GM23338 (cell line): ENCODE results near the gene FTO. TPM values are rescaled to one million over a fixed set of nuclear protein-coding genes. Genes with fewer than 3 reads are reported as not detected.

ENCODE experiments used
- ATAC-seq: fragments of 200-7000 bp; cut with Tn5 transposase; 3 replicates; pipeline ENCODE4 v1.9.1; 2020
- DNase-seq: peaks from one replicate; pipeline ENCODE4 v3.0.0-alpha.2; 2015; ENCODE audit warnings: low spot score
- H2AFZ ChIP-seq: fragments of 200-600 bp; sonication (generic); 2 replicates; pipeline ENCODE4 v1.8.0; 2016; ENCODE audit warnings: antibody characterized with exemption, mild to moderate bottlenecking, moderate library complexity
- H3F3A ChIP-seq: fragments of 200-600 bp; sonication (generic); replicated peaks from 2 replicates; pipeline ENCODE4 v1.8.0; 2017; ENCODE audit warnings: antibody characterized with exemption, mixed run types, low read depth
- H3K27ac ChIP-seq: fragments of 200-600 bp; sonication (generic); 2 replicates; pipeline ENCODE4 v1.6.1; 2016; ENCODE audit warnings: low read depth
- H3K27me3 ChIP-seq: fragments of 200-600 bp; sonication (generic); 2 replicates; pipeline ENCODE4 v1.8.0; 2016; ENCODE audit warnings: mild to moderate bottlenecking, mixed run types, moderate library complexity; ENCODE audit not compliant: insufficient read depth
- H3K36me3 ChIP-seq: fragments of 200-600 bp; sonication (generic); 2 replicates; pipeline ENCODE4 v1.8.0; 2016; ENCODE audit warnings: mild to moderate bottlenecking; ENCODE audit not compliant: insufficient read depth
- H3K4me1 ChIP-seq: fragments of 200-600 bp; sonication (generic); 2 replicates; pipeline ENCODE4 v1.8.0; 2016; ENCODE audit warnings: mild to moderate bottlenecking, moderate library complexity; ENCODE audit not compliant: insufficient read depth
- H3K4me2 ChIP-seq: fragments of 200-600 bp; sonication (generic); 2 replicates; pipeline ENCODE4 v1.7.1; 2017; ENCODE audit warnings: mixed run types
- H3K4me3 ChIP-seq: fragments of 200-600 bp; sonication (generic); 2 replicates; pipeline ENCODE4 v1.6.1; 2016; ENCODE audit warnings: mixed run types
- H3K79me2 ChIP-seq: fragments of 200-600 bp; sonication (generic); replicated peaks from 2 replicates; pipeline ENCODE4 v1.8.0; 2017; ENCODE audit warnings: mild to moderate bottlenecking; ENCODE audit not compliant: insufficient read depth
- H3K9me2 ChIP-seq: fragments of 200-600 bp; sonication (generic); 2 replicates; pipeline ENCODE4 v1.8.0; 2017; ENCODE audit not compliant: insufficient read depth
- H4K20me1 ChIP-seq: fragments of 200-600 bp; sonication (generic); replicated peaks from 2 replicates; pipeline ENCODE4 v1.8.0; 2017; ENCODE audit warnings: mild to moderate bottlenecking; ENCODE audit not compliant: insufficient read depth
- H3K27ac Mint-ChIP-seq: 2 replicates; pipeline ENCODE4 v1.8.0; 2020; ENCODE audit warnings: inconsistent platforms, mild to moderate bottlenecking, moderate library complexity, mixed read lengths
- H3K27me3 Mint-ChIP-seq: 3 replicates; pipeline ENCODE4 v1.8.0; 2022; ENCODE audit warnings: low read depth, mild to moderate bottlenecking, moderate library complexity, mixed read lengths, inconsistent platforms; ENCODE audit not compliant: insufficient read depth, poor library complexity
- H3K36me3 Mint-ChIP-seq: 3 replicates; pipeline ENCODE4 v1.8.0; 2021; ENCODE audit warnings: low read depth, mild to moderate bottlenecking, inconsistent platforms, moderate library complexity, mixed read lengths
- H3K4me1 Mint-ChIP-seq: 3 replicates; pipeline ENCODE4 v1.8.0; 2020; ENCODE audit warnings: mild to moderate bottlenecking, inconsistent platforms, mixed read lengths
- H3K4me3 Mint-ChIP-seq: 3 replicates; pipeline ENCODE4 v1.8.0; 2021; ENCODE audit warnings: moderate library complexity, mild to moderate bottlenecking, inconsistent platforms, mixed read lengths
- H3K9me3 Mint-ChIP-seq: 3 replicates; pipeline ENCODE4 v1.8.0; 2020; ENCODE audit warnings: moderate library complexity, mild to moderate bottlenecking, inconsistent platforms, mixed read lengths
- CREB1 ChIP-seq: fragments of 250-450 bp; sonication (Bioruptor Pico); IDR thresholded peaks from 2 replicates; pipeline ENCODE4 v1.5.0; 2020; ENCODE audit warnings: low read depth, mild to moderate bottlenecking, moderate library complexity
- CTCF ChIP-seq, 2 experiments: fragments of 200-600 bp in 1 of 2; sonication (generic) in 1 of 2; conservative IDR thresholded peaks; 2 replicates each; pipeline versions ENCODE4 v1.5.1 to v1.6.1; 2016 to 2017; ENCODE audit warnings: antibody characterized with exemption in 2 of 2, low read depth in 2 of 2, mild to moderate bottlenecking in 2 of 2, moderate library complexity in 1 of 2
- ETS1 ChIP-seq: IDR thresholded peaks from 2 replicates; pipeline ENCODE4 v1.6.1; 2016; ENCODE audit warnings: antibody characterized with exemption
- EZH2 ChIP-seq: fragments of 200-600 bp; sonication (generic); IDR thresholded peaks from one replicate; pipeline ENCODE4 v1.8.0; 2017; ENCODE audit warnings: antibody characterized with exemption, mild to moderate bottlenecking, low read depth; ENCODE audit not compliant: unreplicated experiment
- EZH2phosphoT487 ChIP-seq: fragments of 200-600 bp; sonication (generic); IDR thresholded peaks from one replicate; pipeline ENCODE4 v1.8.1; 2018; ENCODE audit warnings: antibody characterized with exemption; ENCODE audit not compliant: unreplicated experiment
- JUNB ChIP-seq: IDR thresholded peaks from one replicate; pipeline ENCODE4 v1.6.1; 2016; ENCODE audit warnings: antibody characterized with exemption; ENCODE audit not compliant: unreplicated experiment
- POLR2AphosphoS5 ChIP-seq: IDR thresholded peaks from 2 replicates; pipeline ENCODE4 v1.6.1; 2016; ENCODE audit warnings: antibody characterized with exemption, low read depth
- ZNF114 ChIP-seq: fragments of 250-450 bp; sonication (Bioruptor Pico); IDR thresholded peaks from 2 replicates; pipeline ENCODE4 v1.5.0; 2020; ENCODE audit warnings: mild to moderate bottlenecking, moderate library complexity
- polyA plus RNA-seq: library from polyadenylated mRNA; unstranded; fragments of >200 nt; fragmentation: Nextera tagmentation; extraction: Ambion mirVana; gene quantifications from 2 replicates; pipeline ENCODE4 v1.2.1, GENCODE V29; 2016
- total RNA-seq: library from RNA; depleted of rRNA; stranded (reverse); fragments of >200 nt; shearing (Covaris generic); gene quantifications from 2 replicates; pipeline ENCODE4 v1.2.3, GENCODE V29; 2014
- TF ChIP-seq, protein P1 (sequence below): IDR thresholded peaks from one replicate; pipeline ENCODE4 v1.6.1; 2018; ENCODE audit warnings: antibody characterized with exemption; ENCODE audit not compliant: unreplicated experiment
- TF ChIP-seq, protein P2 (sequence below): fragments of 250-450 bp; sonication (Bioruptor Pico); IDR thresholded peaks from 2 replicates; pipeline ENCODE4 v1.5.0; 2020; ENCODE audit warnings: mild to moderate bottlenecking, moderate library complexity

Gene FTO
- total and polyA plus RNA-seq, 2 experiments from 2014 or later = 17.7 to 69.6 TPM

DNA sequence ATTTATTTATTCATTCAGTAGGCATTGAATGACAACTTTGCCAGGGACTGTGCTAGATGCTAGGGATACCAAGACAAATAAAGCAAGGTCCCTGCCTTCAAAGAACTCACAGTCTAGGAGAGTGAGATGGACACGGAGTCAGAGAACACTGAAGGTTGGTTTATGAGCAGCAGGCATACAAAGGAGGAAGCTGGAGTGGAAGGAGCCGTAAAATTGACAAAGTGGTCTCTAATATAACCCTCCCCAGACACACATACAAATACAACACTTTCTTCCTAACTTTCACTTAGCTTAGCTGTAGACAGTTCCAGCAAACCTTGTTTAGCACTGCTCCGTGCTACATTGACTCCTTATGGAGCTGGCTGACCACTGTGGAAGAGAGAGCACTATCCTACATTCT, 353.0 kb downstream of the FTO start:
- DNase-seq = no peak
- no peaks in the 10 kb centered on the region for H3K79me2 ChIP-seq
- peaks cover 29% of the 10 kb centered on the region for H3K4me1 ChIP-seq
- H2AFZ ChIP-seq = no peak overlapping the region
- no peak overlapping the region for H3K4me2 ChIP-seq
- 0 out of 2 replicates have a peak, but pooled peaks cover 4% of the 10 kb centered on the region for H3K9me2 ChIP-seq
- no peaks in the 10 kb centered on the region for H3K9me3 Mint-ChIP-seq
- no peaks in the 10 kb centered on the region for H3K36me3 Mint-ChIP-seq
- TF ChIP-seq JUNB = no peak
- no peak for TF ChIP-seq ETS1
- TF ChIP-seq CTCF (conservative IDR thresholded peaks at IDR 0.05; ENCODE audit: low read depth in 2 of 2) = no peak
- TF ChIP-seq, protein P1, sequence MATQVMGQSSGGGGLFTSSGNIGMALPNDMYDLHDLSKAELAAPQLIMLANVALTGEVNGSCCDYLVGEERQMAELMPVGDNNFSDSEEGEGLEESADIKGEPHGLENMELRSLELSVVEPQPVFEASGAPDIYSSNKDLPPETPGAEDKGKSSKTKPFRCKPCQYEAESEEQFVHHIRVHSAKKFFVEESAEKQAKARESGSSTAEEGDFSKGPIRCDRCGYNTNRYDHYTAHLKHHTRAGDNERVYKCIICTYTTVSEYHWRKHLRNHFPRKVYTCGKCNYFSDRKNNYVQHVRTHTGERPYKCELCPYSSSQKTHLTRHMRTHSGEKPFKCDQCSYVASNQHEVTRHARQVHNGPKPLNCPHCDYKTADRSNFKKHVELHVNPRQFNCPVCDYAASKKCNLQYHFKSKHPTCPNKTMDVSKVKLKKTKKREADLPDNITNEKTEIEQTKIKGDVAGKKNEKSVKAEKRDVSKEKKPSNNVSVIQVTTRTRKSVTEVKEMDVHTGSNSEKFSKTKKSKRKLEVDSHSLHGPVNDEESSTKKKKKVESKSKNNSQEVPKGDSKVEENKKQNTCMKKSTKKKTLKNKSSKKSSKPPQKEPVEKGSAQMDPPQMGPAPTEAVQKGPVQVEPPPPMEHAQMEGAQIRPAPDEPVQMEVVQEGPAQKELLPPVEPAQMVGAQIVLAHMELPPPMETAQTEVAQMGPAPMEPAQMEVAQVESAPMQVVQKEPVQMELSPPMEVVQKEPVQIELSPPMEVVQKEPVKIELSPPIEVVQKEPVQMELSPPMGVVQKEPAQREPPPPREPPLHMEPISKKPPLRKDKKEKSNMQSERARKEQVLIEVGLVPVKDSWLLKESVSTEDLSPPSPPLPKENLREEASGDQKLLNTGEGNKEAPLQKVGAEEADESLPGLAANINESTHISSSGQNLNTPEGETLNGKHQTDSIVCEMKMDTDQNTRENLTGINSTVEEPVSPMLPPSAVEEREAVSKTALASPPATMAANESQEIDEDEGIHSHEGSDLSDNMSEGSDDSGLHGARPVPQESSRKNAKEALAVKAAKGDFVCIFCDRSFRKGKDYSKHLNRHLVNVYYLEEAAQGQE = no peak
- TF ChIP-seq CREB1 = no peak
- no peak for TF ChIP-seq EZH2
- no peak for TF ChIP-seq ZNF114 (CRISPR knock-in tag)
- H3K4me3 ChIP-seq = no peak overlapping the region
- H4K20me1 ChIP-seq = no peaks in the 10 kb centered on the region
- ATAC-seq = no peak
- no peaks in the 10 kb centered on the region for H3F3A ChIP-seq
- H3K27me3 ChIP-seq = no peaks in the 10 kb centered on the region
- H3K4me1 Mint-ChIP-seq = peaks cover 9% of the 10 kb centered on the region
- H3K4me3 Mint-ChIP-seq = no peak overlapping the region
- H3K27ac ChIP-seq = no peak overlapping the region
- H3K36me3 ChIP-seq = no peaks in the 10 kb centered on the region
- no peak overlapping the region for H3K27ac Mint-ChIP-seq
- H3K27me3 Mint-ChIP-seq = no peaks in the 10 kb centered on the region

GRCh38 chr16:54059319-54059718, 355.4 kb downstream of the FTO start:
- Histone ChIP-seq H4K20me1 (no peaks in the 10 kb centered on the region), H2AFZ (no peak overlapping the region), H3K36me3 (no peaks in the 10 kb centered on the region), H3K4me3 (no peak overlapping the region), H3K27ac (no peak overlapping the region), H3K79me2 (no peaks in the 10 kb centered on the region), H3K9me2 (no peaks in the 10 kb centered on the region), H3F3A (no peaks in the 10 kb centered on the region), H3K27me3 (no peaks in the 10 kb centered on the region), H3K4me1 (peaks cover 20% of the 10 kb centered on the region), H3K4me2 (no peak overlapping the region)
- H3K27me3 Mint-ChIP-seq = peaks cover 2% of the 10 kb centered on the region
- H3K4me3 Mint-ChIP-seq = no peak overlapping the region
- ATAC-seq (no peak), DNase-seq (no peak)
- peaks cover 20% of the 10 kb centered on the region for H3K4me1 Mint-ChIP-seq
- H3K36me3 Mint-ChIP-seq = no peaks in the 10 kb centered on the region
- no peak overlapping the region for H3K27ac Mint-ChIP-seq
- H3K9me3 Mint-ChIP-seq = no peaks in the 10 kb centered on the region
- TF ChIP-seq CREB1 (no peak), EZH2phosphoT487 (no peak), EZH2 (no peak), POLR2AphosphoS5 (no peak)
- TF ChIP-seq, protein P2, sequence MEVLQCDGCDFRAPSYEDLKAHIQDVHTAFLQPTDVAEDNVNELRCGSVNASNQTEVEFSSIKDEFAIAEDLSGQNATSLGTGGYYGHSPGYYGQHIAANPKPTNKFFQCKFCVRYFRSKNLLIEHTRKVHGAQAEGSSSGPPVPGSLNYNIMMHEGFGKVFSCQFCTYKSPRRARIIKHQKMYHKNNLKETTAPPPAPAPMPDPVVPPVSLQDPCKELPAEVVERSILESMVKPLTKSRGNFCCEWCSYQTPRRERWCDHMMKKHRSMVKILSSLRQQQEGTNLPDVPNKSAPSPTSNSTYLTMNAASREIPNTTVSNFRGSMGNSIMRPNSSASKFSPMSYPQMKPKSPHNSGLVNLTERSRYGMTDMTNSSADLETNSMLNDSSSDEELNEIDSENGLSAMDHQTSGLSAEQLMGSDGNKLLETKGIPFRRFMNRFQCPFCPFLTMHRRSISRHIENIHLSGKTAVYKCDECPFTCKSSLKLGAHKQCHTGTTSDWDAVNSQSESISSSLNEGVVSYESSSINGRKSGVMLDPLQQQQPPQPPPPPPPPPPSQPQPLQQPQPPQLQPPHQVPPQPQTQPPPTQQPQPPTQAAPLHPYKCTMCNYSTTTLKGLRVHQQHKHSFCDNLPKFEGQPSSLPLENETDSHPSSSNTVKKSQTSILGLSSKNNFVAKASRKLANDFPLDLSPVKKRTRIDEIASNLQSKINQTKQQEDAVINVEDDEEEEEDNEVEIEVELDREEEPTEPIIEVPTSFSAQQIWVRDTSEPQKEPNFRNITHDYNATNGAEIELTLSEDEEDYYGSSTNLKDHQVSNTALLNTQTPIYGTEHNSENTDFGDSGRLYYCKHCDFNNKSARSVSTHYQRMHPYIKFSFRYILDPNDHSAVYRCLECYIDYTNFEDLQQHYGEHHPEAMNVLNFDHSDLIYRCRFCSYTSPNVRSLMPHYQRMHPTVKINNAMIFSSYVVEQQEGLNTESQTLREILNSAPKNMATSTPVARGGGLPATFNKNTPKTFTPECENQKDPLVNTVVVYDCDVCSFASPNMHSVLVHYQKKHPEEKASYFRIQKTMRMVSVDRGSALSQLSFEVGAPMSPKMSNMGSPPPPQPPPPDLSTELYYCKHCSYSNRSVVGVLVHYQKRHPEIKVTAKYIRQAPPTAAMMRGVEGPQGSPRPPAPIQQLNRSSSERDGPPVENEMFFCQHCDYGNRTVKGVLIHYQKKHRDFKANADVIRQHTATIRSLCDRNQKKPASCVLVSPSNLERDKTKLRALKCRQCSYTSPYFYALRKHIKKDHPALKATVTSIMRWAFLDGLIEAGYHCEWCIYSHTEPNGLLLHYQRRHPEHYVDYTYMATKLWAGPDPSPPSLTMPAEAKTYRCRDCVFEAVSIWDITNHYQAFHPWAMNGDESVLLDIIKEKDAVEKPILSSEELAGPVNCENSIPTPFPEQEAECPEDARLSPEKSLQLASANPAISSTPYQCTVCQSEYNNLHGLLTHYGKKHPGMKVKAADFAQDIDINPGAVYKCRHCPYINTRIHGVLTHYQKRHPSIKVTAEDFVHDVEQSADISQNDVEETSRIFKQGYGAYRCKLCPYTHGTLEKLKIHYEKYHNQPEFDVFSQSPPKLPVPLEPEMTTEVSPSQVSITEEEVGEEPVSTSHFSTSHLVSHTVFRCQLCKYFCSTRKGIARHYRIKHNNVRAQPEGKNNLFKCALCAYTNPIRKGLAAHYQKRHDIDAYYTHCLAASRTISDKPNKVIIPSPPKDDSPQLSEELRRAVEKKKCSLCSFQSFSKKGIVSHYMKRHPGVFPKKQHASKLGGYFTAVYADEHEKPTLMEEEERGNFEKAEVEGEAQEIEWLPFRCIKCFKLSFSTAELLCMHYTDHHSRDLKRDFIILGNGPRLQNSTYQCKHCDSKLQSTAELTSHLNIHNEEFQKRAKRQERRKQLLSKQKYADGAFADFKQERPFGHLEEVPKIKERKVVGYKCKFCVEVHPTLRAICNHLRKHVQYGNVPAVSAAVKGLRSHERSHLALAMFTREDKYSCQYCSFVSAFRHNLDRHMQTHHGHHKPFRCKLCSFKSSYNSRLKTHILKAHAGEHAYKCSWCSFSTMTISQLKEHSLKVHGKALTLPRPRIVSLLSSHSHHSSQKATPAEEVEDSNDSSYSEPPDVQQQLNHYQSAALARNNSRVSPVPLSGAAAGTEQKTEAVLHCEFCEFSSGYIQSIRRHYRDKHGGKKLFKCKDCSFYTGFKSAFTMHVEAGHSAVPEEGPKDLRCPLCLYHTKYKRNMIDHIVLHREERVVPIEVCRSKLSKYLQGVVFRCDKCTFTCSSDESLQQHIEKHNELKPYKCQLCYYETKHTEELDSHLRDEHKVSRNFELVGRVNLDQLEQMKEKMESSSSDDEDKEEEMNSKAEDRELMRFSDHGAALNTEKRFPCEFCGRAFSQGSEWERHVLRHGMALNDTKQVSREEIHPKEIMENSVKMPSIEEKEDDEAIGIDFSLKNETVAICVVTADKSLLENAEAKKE (CRISPR knock-in tag) = no peak
